HCT116 (cell line): ENCODE data around the gene OR1L8. TPM values are rescaled to one million over a fixed set of nuclear protein-coding genes. Genes with fewer than 3 reads are reported as not detected.

ENCODE experiments used
- ATAC-seq: fragments of 200-7000 bp; cut with Tn5 transposase; 2 replicates; pipeline ENCODE4 v1.9.1; 2020; ENCODE audit warnings: mild to moderate bottlenecking, moderate library complexity
- BruUV-seq: library from RNA; stranded (reverse); fragments of 400-500 nt; replicated peaks from 2 replicates; lab custom pipeline; 2021; lab: Mats Ljungman, UMichigan
- CTCF ChIA-PET: fragments of 300-600 bp; sonication (Branson Sonifier 250); formaldehyde crosslinking; loops from one replicate; lab custom pipeline; 2021; ENCODE audit warnings: antibody characterized with exemption; lab: Charles Lee
- POLR2A ChIA-PET: fragments of 300-600, 350-600 bp; sonication (Branson Sonifier 250); formaldehyde crosslinking; loops from one replicate; lab custom pipeline; 2021; ENCODE audit warnings: antibody characterized with exemption; lab: Charles Lee
- RAD21 ChIA-PET, 2 experiments: fragments of 300-600 bp; sonication (Branson Sonifier 250); formaldehyde crosslinking; loops; one replicate each; lab custom pipeline; 2023; ENCODE audit warnings: low total read pairs in 2 of 2; ENCODE audit not compliant: uncharacterized antibody in 2 of 2, unreplicated experiment in 2 of 2, low non-redundant PET in 1 of 2; lab: Charles Lee
- DNase-seq: peaks from one replicate; pipeline ENCODE4 v3.0.0-alpha.2; 2010; ENCODE audit warnings: low read depth, low spot score
- H2AFZ ChIP-seq: fragments of 200-600 bp; shearing (Covaris generic), sonication (generic); 2 replicates; pipeline ENCODE4 v1.6.1; 2017; ENCODE audit warnings: low read depth, mixed run types, mixed read lengths, antibody characterized with exemption, low read length; ENCODE audit not compliant: poor library complexity, severe bottlenecking
- H3K27ac ChIP-seq: 2 replicates; pipeline ENCODE4 v1.5.1; 2012; ENCODE audit warnings: low read depth, low read length
- H3K27me3 ChIP-seq: fragments of 200-600 bp; sonication (generic); 2 replicates; pipeline ENCODE4 v1.6.1; 2016; ENCODE audit warnings: mixed run types, low read length, mixed read lengths; ENCODE audit not compliant: insufficient read depth
- H3K36me3 ChIP-seq, 2 experiments: fragments of 200-500 bp in 1 of 2; fragments of 200-600 bp in 1 of 2; sonication (Bioruptor generic) in 1 of 2; sonication (generic) in 1 of 2; 2 replicates each; pipeline versions ENCODE4 v1.5.1 to v1.6.1; 2014 to 2016; ENCODE audit warnings: low read length in 2 of 2, inconsistent platforms in 1 of 2, mixed read lengths in 1 of 2, mixed run types in 1 of 2; ENCODE audit not compliant: insufficient read depth in 2 of 2, control insufficient read depth in 1 of 2
- H3K4me1 ChIP-seq, 2 experiments: fragments of 200-600 bp in 1 of 2; sonication (generic) in 1 of 2; 2 replicates each; pipeline versions ENCODE4 v1.5.1 to v1.6.1; 2012 to 2017; ENCODE audit warnings: low read length in 2 of 2, inconsistent platforms in 1 of 2, mild to moderate bottlenecking in 1 of 2, mixed read lengths in 1 of 2, mixed run types in 1 of 2, moderate library complexity in 1 of 2; ENCODE audit not compliant: insufficient read depth in 2 of 2, control insufficient read depth in 1 of 2
- H3K4me2 ChIP-seq: fragments of 200-600 bp; sonication (generic); 2 replicates; pipeline ENCODE4 v1.6.1; 2017; ENCODE audit warnings: mixed run types, low read length, mixed read lengths
- H3K4me3 ChIP-seq, 2 experiments: fragments of 200-600 bp in 1 of 2; sonication (generic) in 1 of 2; replicated peaks in 1 of 2; 2 replicates each; pipeline ENCODE4 v1.5.1; 2011 to 2016; ENCODE audit warnings: low read length in 2 of 2, control low read depth in 1 of 2, low read depth in 1 of 2, mild to moderate bottlenecking in 1 of 2, mixed read lengths in 1 of 2, mixed run types in 1 of 2
- H3K79me2 ChIP-seq: fragments of 200-600 bp; sonication (generic); 2 replicates; pipeline ENCODE4 v1.6.1; 2017; ENCODE audit warnings: mild to moderate bottlenecking, mixed run types, low read length, moderate library complexity, mixed read lengths; ENCODE audit not compliant: insufficient read depth
- H3K9ac ChIP-seq: fragments of 200-600 bp; sonication (generic); 2 replicates; pipeline ENCODE4 v1.6.1; 2016; ENCODE audit warnings: low read length, mixed read lengths
- H3K9me2 ChIP-seq: fragments of 200-600 bp; sonication (generic), shearing (Covaris generic); 2 replicates; pipeline ENCODE4 v1.6.1; 2017; ENCODE audit warnings: mixed run types, mild to moderate bottlenecking, moderate library complexity; ENCODE audit not compliant: insufficient read depth
- H3K9me3 ChIP-seq, 2 experiments: fragments of 200-500 bp in 1 of 2; fragments of 200-600 bp in 1 of 2; sonication (Bioruptor generic) in 1 of 2; sonication (generic) in 1 of 2; 2 replicates each; pipeline ENCODE4 v1.6.1; 2014 to 2017; ENCODE audit warnings: low read length in 2 of 2, mixed read lengths in 2 of 2, inconsistent platforms in 1 of 2, low read depth in 1 of 2, mild to moderate bottlenecking in 1 of 2, mixed run types in 1 of 2, moderate library complexity in 1 of 2; ENCODE audit not compliant: control insufficient read depth in 1 of 2, insufficient read depth in 1 of 2
- H4K20me1 ChIP-seq: fragments of 200-600 bp; sonication (generic), shearing (Covaris generic); 2 replicates; pipeline ENCODE4 v1.6.1; 2017; ENCODE audit warnings: mixed run types, mild to moderate bottlenecking, moderate library complexity; ENCODE audit not compliant: insufficient read depth
- CBX3 ChIP-seq: IDR thresholded peaks from 2 replicates; pipeline ENCODE4 v1.6.1; 2012; ENCODE audit warnings: low read depth
- CEBPB ChIP-seq: IDR thresholded peaks from 2 replicates; pipeline ENCODE4 v1.6.1; 2012; ENCODE audit warnings: low read depth
- ELF1 ChIP-seq: IDR thresholded peaks from 2 replicates; pipeline ENCODE4 v1.6.1; 2012; ENCODE audit warnings: low read depth, borderline replicate concordance
- EZH2 ChIP-seq: fragments of 200-600 bp; sonication (generic); IDR thresholded peaks from 2 replicates; pipeline ENCODE4 v1.6.1; 2017; ENCODE audit warnings: antibody characterized with exemption, mixed run types
- EZH2phosphoT487 ChIP-seq: fragments of 200-600 bp; IDR thresholded peaks from 2 replicates; pipeline ENCODE4 v1.6.1; 2018; ENCODE audit warnings: antibody characterized with exemption, borderline replicate concordance
- FOSL1 ChIP-seq: IDR thresholded peaks from 2 replicates; pipeline ENCODE4 v1.6.1; 2012; ENCODE audit warnings: low read depth
- JUND ChIP-seq: IDR thresholded peaks from 2 replicates; pipeline ENCODE4 v1.6.1; 2012
- POLR2A ChIP-seq: IDR thresholded peaks from 2 replicates; pipeline ENCODE4 v1.7.0; 2011; ENCODE audit warnings: borderline replicate concordance; ENCODE audit not compliant: insufficient read depth, insufficient read length; ENCODE audit errors: extremely low read depth
- POLR2AphosphoS5 ChIP-seq: IDR thresholded peaks from 2 replicates; pipeline ENCODE4 v1.6.1; 2011; ENCODE audit warnings: mild to moderate bottlenecking, low read depth, low read length, moderate library complexity
- RAD21 ChIP-seq: IDR thresholded peaks from 2 replicates; pipeline ENCODE4 v1.6.1; 2012; ENCODE audit warnings: low read depth, mild to moderate bottlenecking
- SIN3A ChIP-seq: IDR thresholded peaks from 2 replicates; pipeline ENCODE4 v1.6.1; 2012; ENCODE audit warnings: low read depth
- SP1 ChIP-seq: IDR thresholded peaks from 2 replicates; pipeline ENCODE4 v1.6.1; 2012; ENCODE audit warnings: low read depth
- YY1 ChIP-seq: IDR thresholded peaks from 2 replicates; pipeline ENCODE4 v1.6.1; 2011; ENCODE audit warnings: low read length, low read depth, moderate library complexity, mild to moderate bottlenecking; ENCODE audit not compliant: insufficient replicate concordance; ENCODE audit errors: extremely low read depth
- ZFX ChIP-seq: fragments of 450-650 bp; IDR thresholded peaks from 2 replicates; pipeline ENCODE4 v1.6.1; 2017
- intact Hi-C: fragments of 100-400 bp; cut with micrococcal nuclease; formaldehyde crosslinking; loops from 2 replicates; pipeline ENCODE4 v1.10.0; 2022
- total RNA-seq: library from RNA; stranded (reverse); gene quantifications from one replicate; pipeline ENCODE4 v1.2.1, GENCODE V29; 2021; ENCODE audit not compliant: unreplicated experiment
- TF ChIP-seq, protein P1 (sequence below), 3 experiments: fragments of 200-600 bp in 1 of 3; sonication (generic) in 1 of 3; IDR thresholded peaks in 2 of 3; conservative IDR thresholded peaks in 1 of 3; 2 replicates each; pipeline ENCODE4 v1.5.1; 2012 to 2017; ENCODE audit warnings: low read depth in 2 of 3, low read length in 2 of 3, antibody characterized with exemption in 1 of 3, borderline replicate concordance in 1 of 3, control low read depth in 1 of 3, mild to moderate bottlenecking in 1 of 3, mixed read lengths in 1 of 3, mixed run types in 1 of 3, moderate library complexity in 1 of 3; ENCODE audit not compliant: insufficient read depth in 1 of 3
- TF ChIP-seq, protein P2 (sequence below): IDR thresholded peaks from 2 replicates; pipeline ENCODE4 v1.6.1; 2012
- TF ChIP-seq, protein P3 (sequence below): IDR thresholded peaks from 2 replicates; pipeline ENCODE4 v1.6.1; 2012
- TF ChIP-seq, protein P4 (sequence below): IDR thresholded peaks from 2 replicates; pipeline ENCODE4 v1.6.1; 2012; ENCODE audit warnings: low read depth
- TF ChIP-seq, protein P5 (sequence below): IDR thresholded peaks from 2 replicates; pipeline ENCODE4 v1.6.1; 2011; ENCODE audit warnings: mild to moderate bottlenecking, low read length, moderate library complexity; ENCODE audit not compliant: insufficient replicate concordance; ENCODE audit errors: extremely low read depth

Gene OR1L8
- total RNA-seq, 1 experiment from 2014 or later, result not detected

DNA sequence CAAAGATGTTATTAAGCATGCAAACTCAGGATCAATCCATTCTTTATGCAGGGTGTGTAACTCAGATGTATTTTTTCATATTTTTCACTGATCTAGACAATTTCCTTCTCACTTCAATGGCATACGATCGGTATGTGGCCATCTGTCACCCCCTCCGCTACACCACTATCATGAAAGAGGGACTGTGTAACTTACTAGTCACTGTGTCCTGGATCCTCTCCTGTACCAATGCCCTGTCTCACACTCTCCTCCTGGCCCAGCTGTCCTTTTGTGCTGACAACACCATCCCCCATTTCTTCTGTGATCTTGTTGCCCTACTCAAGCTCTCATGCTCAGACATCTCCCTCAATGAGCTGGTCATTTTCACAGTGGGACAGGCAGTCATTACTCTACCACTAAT is 63.8 kb downstream of the OR1L8 start:
- POLR2A ChIA-PET, result no interaction called here
- DNase-seq (no peak), ATAC-seq (no peak)
- intact Hi-C loops, result no loop called here
- RAD21 ChIA-PET, result no interaction called here
- Histone ChIP-seq H3K4me2 (no peak overlapping the region), H3K27ac (no peak overlapping the region), H4K20me1 (no peaks in the 10 kb centered on the region), H3K36me3 (no peaks in the 10 kb centered on the region), H3K4me1 (no peaks in the 10 kb centered on the region), H3K27me3 (peaks cover 58% of the 10 kb centered on the region), H3K9me3 (no peaks in the 10 kb centered on the region), H3K9me2 (no peaks in the 10 kb centered on the region), H3K9ac (no peak overlapping the region), H2AFZ (no peak overlapping the region), H3K4me3 (no peak overlapping the region), H3K79me2 (no peaks in the 10 kb centered on the region)
- CTCF ChIA-PET, result no interaction called here
- BruUV-seq, result no TSS peak
- TF ChIP-seq FOSL1 (no peak), SIN3A (no peak), CEBPB (no peak), SP1 (no peak), ELF1 (no peak), EZH2 (no peak), POLR2AphosphoS5 (no peak), YY1 (no peak), EZH2phosphoT487 (no peak), CBX3 (no peak), POLR2A (no peak), RAD21 (no peak), JUND (no peak), ZFX (no peak)
- TF ChIP-seq, protein P1, sequence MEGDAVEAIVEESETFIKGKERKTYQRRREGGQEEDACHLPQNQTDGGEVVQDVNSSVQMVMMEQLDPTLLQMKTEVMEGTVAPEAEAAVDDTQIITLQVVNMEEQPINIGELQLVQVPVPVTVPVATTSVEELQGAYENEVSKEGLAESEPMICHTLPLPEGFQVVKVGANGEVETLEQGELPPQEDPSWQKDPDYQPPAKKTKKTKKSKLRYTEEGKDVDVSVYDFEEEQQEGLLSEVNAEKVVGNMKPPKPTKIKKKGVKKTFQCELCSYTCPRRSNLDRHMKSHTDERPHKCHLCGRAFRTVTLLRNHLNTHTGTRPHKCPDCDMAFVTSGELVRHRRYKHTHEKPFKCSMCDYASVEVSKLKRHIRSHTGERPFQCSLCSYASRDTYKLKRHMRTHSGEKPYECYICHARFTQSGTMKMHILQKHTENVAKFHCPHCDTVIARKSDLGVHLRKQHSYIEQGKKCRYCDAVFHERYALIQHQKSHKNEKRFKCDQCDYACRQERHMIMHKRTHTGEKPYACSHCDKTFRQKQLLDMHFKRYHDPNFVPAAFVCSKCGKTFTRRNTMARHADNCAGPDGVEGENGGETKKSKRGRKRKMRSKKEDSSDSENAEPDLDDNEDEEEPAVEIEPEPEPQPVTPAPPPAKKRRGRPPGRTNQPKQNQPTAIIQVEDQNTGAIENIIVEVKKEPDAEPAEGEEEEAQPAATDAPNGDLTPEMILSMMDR (IDR thresholded peaks at IDR 0.05 in 2 of 3, conservative IDR thresholded peaks at IDR 0.05 in 1 of 3; ENCODE audit: borderline replicate concordance in 1 of 3, insufficient read depth in 1 of 3, low read depth in 2 of 3, low read length in 2 of 3), result no peak
- TF ChIP-seq, protein P2, sequence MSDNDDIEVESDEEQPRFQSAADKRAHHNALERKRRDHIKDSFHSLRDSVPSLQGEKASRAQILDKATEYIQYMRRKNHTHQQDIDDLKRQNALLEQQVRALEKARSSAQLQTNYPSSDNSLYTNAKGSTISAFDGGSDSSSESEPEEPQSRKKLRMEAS, result no peak
- TF ChIP-seq, protein P3, sequence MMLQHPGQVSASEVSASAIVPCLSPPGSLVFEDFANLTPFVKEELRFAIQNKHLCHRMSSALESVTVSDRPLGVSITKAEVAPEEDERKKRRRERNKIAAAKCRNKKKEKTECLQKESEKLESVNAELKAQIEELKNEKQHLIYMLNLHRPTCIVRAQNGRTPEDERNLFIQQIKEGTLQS, result no peak
- TF ChIP-seq, protein P4, sequence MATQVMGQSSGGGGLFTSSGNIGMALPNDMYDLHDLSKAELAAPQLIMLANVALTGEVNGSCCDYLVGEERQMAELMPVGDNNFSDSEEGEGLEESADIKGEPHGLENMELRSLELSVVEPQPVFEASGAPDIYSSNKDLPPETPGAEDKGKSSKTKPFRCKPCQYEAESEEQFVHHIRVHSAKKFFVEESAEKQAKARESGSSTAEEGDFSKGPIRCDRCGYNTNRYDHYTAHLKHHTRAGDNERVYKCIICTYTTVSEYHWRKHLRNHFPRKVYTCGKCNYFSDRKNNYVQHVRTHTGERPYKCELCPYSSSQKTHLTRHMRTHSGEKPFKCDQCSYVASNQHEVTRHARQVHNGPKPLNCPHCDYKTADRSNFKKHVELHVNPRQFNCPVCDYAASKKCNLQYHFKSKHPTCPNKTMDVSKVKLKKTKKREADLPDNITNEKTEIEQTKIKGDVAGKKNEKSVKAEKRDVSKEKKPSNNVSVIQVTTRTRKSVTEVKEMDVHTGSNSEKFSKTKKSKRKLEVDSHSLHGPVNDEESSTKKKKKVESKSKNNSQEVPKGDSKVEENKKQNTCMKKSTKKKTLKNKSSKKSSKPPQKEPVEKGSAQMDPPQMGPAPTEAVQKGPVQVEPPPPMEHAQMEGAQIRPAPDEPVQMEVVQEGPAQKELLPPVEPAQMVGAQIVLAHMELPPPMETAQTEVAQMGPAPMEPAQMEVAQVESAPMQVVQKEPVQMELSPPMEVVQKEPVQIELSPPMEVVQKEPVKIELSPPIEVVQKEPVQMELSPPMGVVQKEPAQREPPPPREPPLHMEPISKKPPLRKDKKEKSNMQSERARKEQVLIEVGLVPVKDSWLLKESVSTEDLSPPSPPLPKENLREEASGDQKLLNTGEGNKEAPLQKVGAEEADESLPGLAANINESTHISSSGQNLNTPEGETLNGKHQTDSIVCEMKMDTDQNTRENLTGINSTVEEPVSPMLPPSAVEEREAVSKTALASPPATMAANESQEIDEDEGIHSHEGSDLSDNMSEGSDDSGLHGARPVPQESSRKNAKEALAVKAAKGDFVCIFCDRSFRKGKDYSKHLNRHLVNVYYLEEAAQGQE, result no peak
- TF ChIP-seq, protein P5, sequence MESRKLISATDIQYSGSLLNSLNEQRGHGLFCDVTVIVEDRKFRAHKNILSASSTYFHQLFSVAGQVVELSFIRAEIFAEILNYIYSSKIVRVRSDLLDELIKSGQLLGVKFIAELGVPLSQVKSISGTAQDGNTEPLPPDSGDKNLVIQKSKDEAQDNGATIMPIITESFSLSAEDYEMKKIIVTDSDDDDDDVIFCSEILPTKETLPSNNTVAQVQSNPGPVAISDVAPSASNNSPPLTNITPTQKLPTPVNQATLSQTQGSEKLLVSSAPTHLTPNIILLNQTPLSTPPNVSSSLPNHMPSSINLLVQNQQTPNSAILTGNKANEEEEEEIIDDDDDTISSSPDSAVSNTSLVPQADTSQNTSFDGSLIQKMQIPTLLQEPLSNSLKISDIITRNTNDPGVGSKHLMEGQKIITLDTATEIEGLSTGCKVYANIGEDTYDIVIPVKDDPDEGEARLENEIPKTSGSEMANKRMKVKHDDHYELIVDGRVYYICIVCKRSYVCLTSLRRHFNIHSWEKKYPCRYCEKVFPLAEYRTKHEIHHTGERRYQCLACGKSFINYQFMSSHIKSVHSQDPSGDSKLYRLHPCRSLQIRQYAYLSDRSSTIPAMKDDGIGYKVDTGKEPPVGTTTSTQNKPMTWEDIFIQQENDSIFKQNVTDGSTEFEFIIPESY, result no peak
